ENCODE data around the gene DYNC1I2.

DYNC1I2 gene

GRCh38 chr2:171687287-171688128 lies at the start of gene DYNC1I2:
Gene DYNC1I2, plus strand, starts transcription at chr2:171687469. Its CDS starts 2,687 bp downstream, at chr2:171690156.
- peak; percentile 49 for DNase-seq (ENCODE audit: low read depth)

GRCh38 chr2:171651667-171652415 lies 35.4 kb upstream of the DYNC1I2 start:
- DNase-seq (ENCODE audit: low read depth): no peak

GRCh38 chr2:171652416-171652785 lies 34.9 kb upstream of the DYNC1I2 start:
- no peak for DNase-seq (ENCODE audit: low read depth)

- DNase-seq (ENCODE audit: low read depth): no peak
Measured at GRCh38 chr2:171655586-171655985, 31.7 kb upstream of the DYNC1I2 start.

GRCh38 chr2:171667041-171667440 lies 20.2 kb upstream of the DYNC1I2 start:
- DNase-seq (ENCODE audit: low read depth): no peak

- no peak for DNase-seq (ENCODE audit: low read depth)
Measured at GRCh38 chr2:171668183-171668582, 19.1 kb upstream of the DYNC1I2 start.

- DNase-seq (ENCODE audit: low read depth): no peak
Measured at GRCh38 chr2:171669121-171669520, 18.1 kb upstream of the DYNC1I2 start.

- no peak for DNase-seq (ENCODE audit: low read depth)
Measured at GRCh38 chr2:171670655-171671054, 16.6 kb upstream of the DYNC1I2 start.

GRCh38 chr2:171671867-171672266 lies 15.4 kb upstream of the DYNC1I2 start:
- no peak for DNase-seq (ENCODE audit: low read depth)

GRCh38 chr2:171673905-171674304 lies 13.4 kb upstream of the DYNC1I2 start:
- DNase-seq (ENCODE audit: low read depth): no peak

GRCh38 chr2:171675810-171676345 lies 11.4 kb upstream of the DYNC1I2 start:
- no peak for DNase-seq (ENCODE audit: low read depth)

- no peak for DNase-seq (ENCODE audit: low read depth)
Measured at GRCh38 chr2:171678619-171679018, 8.7 kb upstream of the DYNC1I2 start.

- no peak for DNase-seq (ENCODE audit: low read depth)
Measured at GRCh38 chr2:171688129-171688465, 828 bp downstream of the DYNC1I2 start.

GRCh38 chr2:171692331-171692730 lies 5.1 kb downstream of the DYNC1I2 start:
- DNase-seq (ENCODE audit: low read depth): no peak

- no peak for DNase-seq (ENCODE audit: low read depth)
Measured at GRCh38 chr2:171702781-171703556, 15.7 kb downstream of the DYNC1I2 start.

GRCh38 chr2:171703574-171704347 lies 16.5 kb downstream of the DYNC1I2 start:
- no peak for DNase-seq (ENCODE audit: low read depth)

- DNase-seq (ENCODE audit: low read depth): no peak
Measured at GRCh38 chr2:171706152-171706803, 19.0 kb downstream of the DYNC1I2 start.

GRCh38 chr2:171707752-171708151 lies 20.5 kb downstream of the DYNC1I2 start:
- no peak for DNase-seq (ENCODE audit: low read depth)

GRCh38 chr2:171709011-171709685 lies 21.9 kb downstream of the DYNC1I2 start:
- no peak for DNase-seq (ENCODE audit: low read depth)

- no peak for DNase-seq (ENCODE audit: low read depth)
Measured at GRCh38 chr2:171711351-171711750, 24.1 kb downstream of the DYNC1I2 start.
